ENCODE data around the gene PSME1.

The PSME1 gene

DNA sequence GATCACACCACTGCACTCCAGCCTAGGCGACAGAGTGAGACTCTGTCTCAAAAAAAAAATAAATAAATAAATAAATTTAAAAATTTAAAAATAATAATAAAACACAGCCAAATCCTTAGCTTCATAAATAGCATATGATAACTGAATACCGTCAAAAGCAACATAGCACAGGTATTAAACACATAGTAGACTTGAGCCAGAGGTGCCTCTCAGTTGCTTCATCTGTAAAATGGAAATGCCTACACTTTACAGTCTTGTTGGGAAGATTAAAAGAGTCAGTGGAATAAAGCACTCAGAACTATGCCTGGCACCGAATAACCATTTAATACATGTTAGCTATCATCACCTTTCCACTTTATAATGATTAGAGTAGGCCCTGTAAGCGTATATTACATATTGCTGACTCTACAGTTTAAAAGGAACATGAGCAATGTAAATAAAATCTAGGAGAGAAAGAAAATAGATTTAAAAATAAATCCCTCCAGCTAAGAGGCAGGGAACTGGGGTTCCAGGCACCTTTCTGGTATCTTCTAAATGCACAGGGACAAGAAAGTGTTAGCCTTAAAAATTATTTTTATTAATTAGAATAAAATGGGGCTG, 29.2 kb upstream of the PSME1 start:
- no peak for DNase-seq (ENCODE audit: low read depth)
- no peak overlapping the region for H3K4me3 ChIP-seq (replicated peaks; ENCODE audit: low read depth, low read length)
- no peak for TF ChIP-seq CTCF (IDR thresholded peaks at IDR 0.05; ENCODE audit: low read length, missing control alignments)

DNA sequence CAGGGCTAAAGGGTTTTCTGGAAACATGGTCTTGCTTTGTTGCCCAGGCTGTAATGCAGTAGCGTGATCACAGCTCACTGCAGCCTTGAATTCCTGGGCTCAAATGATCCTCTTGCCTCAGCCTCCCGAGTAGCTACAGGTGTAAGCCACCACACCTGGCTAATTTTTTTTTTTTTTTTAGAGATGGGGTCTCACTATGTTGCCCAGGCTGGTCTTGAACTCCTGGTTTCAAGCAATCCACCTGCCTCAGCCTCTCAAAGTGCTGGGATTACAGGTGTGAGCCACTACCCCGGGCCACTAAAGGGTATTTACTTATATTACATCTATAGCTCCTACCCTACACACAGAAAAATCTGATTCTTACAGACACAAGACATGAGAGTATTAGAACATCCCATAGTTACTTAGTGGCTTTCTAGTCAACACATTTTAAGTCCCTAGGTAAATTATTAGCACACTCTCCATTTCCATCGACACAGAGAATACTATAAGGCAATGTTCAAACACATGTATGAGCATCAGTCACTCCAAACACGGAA, 27.6 kb upstream of the PSME1 start:
- H3K4me3 ChIP-seq (replicated peaks; ENCODE audit: low read depth, low read length), result no peak overlapping the region
- TF ChIP-seq CTCF (IDR thresholded peaks at IDR 0.05; ENCODE audit: low read length, missing control alignments), result no peak
- DNase-seq (ENCODE audit: low read depth), result no peak

DNA sequence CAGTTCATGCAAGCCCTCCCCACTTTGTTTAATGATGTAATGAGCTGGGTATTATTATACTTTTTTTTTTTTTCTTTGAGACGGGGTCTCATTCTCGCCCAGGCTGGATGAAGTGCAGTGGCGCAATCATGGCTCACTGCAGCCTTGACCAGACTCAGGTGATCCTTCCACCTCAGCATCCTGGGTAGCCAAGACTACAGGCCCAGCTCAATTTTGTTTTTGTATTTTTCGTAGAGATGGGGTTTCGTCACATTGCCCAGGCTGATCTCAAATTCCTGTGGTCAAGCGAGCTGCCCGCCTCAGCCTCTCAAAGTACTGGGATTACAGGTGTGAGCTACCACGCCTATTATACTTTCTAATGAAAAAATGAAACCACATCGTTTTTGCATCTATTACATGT, 25.9 kb upstream of the PSME1 start:
- DNase-seq (ENCODE audit: low read depth), result no peak
- no peak overlapping the region for H3K4me3 ChIP-seq (replicated peaks; ENCODE audit: low read depth, low read length)
- TF ChIP-seq CTCF (IDR thresholded peaks at IDR 0.05; ENCODE audit: low read length, missing control alignments), result no peak

GRCh38 chr14:24110523-24110922, 25.5 kb upstream of the PSME1 start:
- no peak for TF ChIP-seq CTCF (IDR thresholded peaks at IDR 0.05; ENCODE audit: low read length, missing control alignments)
- DNase-seq (ENCODE audit: low read depth), result no peak

GRCh38 chr14:24113379-24113800, 22.6 kb upstream of the PSME1 start:
- no peak for DNase-seq (ENCODE audit: low read depth)
- peak overlapping the region; percentile 96 for H3K4me3 ChIP-seq (replicated peaks; ENCODE audit: low read depth, low read length)
- no peak for TF ChIP-seq CTCF (IDR thresholded peaks at IDR 0.05; ENCODE audit: low read length, missing control alignments)

More at GRCh38 chr14:24110523-24110922, 25.5 kb upstream of the PSME1 start:
- H3K4me3 ChIP-seq (replicated peaks; ENCODE audit: low read depth, low read length), result no peak overlapping the region

- TF ChIP-seq CTCF (IDR thresholded peaks at IDR 0.05; ENCODE audit: low read length, missing control alignments), result no peak
- peak; percentile 84 for DNase-seq (ENCODE audit: low read depth)
- H3K4me3 ChIP-seq (replicated peaks; ENCODE audit: low read depth, low read length), result peak overlapping the region; percentile 96
Measured at GRCh38 chr14:24113801-24114531, 22.0 kb upstream of the PSME1 start.

Measured in fibroblast of pulmonary artery (primary cell).